ENCODE results near the gene ARNT2. TPM values are rescaled to one million over a fixed set of nuclear protein-coding genes. Genes with fewer than 3 reads are reported as not detected.
A peak's percentile ranks its signal among the peaks of the same experiment; 100 is the strongest.

ARNT2 gene
- total RNA-seq, 1 experiment from 2014 or later: 7.0 TPM

- TF ChIP-seq, protein P1, sequence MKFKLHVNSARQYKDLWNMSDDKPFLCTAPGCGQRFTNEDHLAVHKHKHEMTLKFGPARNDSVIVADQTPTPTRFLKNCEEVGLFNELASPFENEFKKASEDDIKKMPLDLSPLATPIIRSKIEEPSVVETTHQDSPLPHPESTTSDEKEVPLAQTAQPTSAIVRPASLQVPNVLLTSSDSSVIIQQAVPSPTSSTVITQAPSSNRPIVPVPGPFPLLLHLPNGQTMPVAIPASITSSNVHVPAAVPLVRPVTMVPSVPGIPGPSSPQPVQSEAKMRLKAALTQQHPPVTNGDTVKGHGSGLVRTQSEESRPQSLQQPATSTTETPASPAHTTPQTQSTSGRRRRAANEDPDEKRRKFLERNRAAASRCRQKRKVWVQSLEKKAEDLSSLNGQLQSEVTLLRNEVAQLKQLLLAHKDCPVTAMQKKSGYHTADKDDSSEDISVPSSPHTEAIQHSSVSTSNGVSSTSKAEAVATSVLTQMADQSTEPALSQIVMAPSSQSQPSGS (CRISPR knock-in tag; IDR thresholded peaks at IDR 0.05; ENCODE audit: borderline replicate concordance, low read depth): no peak
- TF ChIP-seq, protein P2, sequence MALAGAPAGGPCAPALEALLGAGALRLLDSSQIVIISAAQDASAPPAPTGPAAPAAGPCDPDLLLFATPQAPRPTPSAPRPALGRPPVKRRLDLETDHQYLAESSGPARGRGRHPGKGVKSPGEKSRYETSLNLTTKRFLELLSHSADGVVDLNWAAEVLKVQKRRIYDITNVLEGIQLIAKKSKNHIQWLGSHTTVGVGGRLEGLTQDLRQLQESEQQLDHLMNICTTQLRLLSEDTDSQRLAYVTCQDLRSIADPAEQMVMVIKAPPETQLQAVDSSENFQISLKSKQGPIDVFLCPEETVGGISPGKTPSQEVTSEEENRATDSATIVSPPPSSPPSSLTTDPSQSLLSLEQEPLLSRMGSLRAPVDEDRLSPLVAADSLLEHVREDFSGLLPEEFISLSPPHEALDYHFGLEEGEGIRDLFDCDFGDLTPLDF (CRISPR knock-in tag; IDR thresholded peaks at IDR 0.05): no peak
- TF ChIP-seq NFE2L1 (CRISPR knock-in tag; IDR thresholded peaks at IDR 0.05) (no peak), ATF1 (CRISPR knock-in tag; IDR thresholded peaks at IDR 0.05) (no peak)
- TF ChIP-seq, protein P3, sequence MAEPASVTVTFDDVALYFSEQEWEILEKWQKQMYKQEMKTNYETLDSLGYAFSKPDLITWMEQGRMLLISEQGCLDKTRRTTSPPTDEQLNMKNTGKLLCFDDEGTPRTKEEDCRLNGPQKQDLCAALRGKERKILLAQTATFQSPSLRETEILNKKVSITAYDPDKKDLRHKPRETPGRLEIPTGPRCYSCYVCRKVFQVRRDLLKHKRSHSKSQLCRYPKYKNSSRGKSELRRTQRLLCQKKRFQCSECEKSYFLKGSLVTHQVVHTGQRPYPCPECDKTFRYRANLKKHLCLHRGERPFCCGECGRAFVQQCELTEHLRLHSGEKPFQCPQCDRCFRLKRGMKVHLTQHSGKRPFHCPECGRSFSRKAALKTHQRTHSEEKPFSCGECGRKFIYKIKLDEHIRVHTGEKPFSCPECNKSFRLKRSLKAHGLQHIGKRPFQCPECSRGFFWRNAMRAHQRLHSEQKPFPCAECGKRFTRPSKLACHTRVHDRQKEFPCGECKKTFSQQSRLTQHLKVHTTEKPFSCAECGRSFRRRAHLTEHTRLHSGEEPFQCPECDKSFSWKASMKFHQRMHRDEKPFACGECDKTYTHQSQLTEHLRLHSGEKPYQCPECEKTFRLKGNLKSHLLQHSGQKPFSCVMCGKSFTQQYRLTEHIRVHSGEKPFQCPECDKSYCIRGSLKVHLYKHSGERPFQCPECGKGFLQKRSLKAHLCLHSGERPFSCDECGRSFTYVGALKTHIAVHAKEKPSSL (CRISPR knock-in tag; conservative IDR thresholded peaks at IDR 0.05): no peak
- TF ChIP-seq, protein P4, sequence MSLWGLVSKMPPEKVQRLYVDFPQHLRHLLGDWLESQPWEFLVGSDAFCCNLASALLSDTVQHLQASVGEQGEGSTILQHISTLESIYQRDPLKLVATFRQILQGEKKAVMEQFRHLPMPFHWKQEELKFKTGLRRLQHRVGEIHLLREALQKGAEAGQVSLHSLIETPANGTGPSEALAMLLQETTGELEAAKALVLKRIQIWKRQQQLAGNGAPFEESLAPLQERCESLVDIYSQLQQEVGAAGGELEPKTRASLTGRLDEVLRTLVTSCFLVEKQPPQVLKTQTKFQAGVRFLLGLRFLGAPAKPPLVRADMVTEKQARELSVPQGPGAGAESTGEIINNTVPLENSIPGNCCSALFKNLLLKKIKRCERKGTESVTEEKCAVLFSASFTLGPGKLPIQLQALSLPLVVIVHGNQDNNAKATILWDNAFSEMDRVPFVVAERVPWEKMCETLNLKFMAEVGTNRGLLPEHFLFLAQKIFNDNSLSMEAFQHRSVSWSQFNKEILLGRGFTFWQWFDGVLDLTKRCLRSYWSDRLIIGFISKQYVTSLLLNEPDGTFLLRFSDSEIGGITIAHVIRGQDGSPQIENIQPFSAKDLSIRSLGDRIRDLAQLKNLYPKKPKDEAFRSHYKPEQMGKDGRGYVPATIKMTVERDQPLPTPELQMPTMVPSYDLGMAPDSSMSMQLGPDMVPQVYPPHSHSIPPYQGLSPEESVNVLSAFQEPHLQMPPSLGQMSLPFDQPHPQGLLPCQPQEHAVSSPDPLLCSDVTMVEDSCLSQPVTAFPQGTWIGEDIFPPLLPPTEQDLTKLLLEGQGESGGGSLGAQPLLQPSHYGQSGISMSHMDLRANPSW (CRISPR knock-in tag; conservative IDR thresholded peaks at IDR 0.05; ENCODE audit: low read depth): no peak
Measured at GRCh38 chr15:80591938-80592825, 188.0 kb downstream of the ARNT2 start (continued).

GRCh38 chr15:80593486-80594030 is 189.4 kb downstream of the ARNT2 start:
- ATAC-seq (no peak), DNase-seq (ENCODE audit: low spot score) (no peak)
- Mint-ChIP-seq H3K4me1 (no peaks in the 10 kb centered on the region; the same call in 1 of the 2 replicates), H3K4me3 (no peak overlapping the region), H3K36me3 (no peaks in the 10 kb centered on the region), H3K27me3 (ENCODE audit: low read depth) (no peaks in the 10 kb centered on the region; the same call in 1 of the 2 replicates), H3K27ac (no peak overlapping the region), H3K9me3 (no peaks in the 10 kb centered on the region)
- CTCF ChIA-PET: no interaction called here
- POLR2A ChIA-PET: no interaction called here
- TF ChIP-seq ZNF232 (CRISPR knock-in tag; IDR thresholded peaks at IDR 0.05) (no peak), FOXP1 (CRISPR knock-in tag; IDR thresholded peaks at IDR 0.05; ENCODE audit: borderline replicate concordance) (no peak)

GRCh38 chr15:80594091-80594889 is 190.1 kb downstream of the ARNT2 start:
- H3K27me3 Mint-ChIP-seq (ENCODE audit: low read depth): no peaks in the 10 kb centered on the region; the same call in 1 of the 2 replicates
- ChIA-PET CTCF (interaction anchor here (0.8 kb wide), 1 partner anchor 20 kb away, joined by 3 read pairs; no protein-coding TSS in a partner anchor), POLR2A (no interaction called here)
- no peaks in the 10 kb centered on the region for H3K36me3 Mint-ChIP-seq
- no peaks in the 10 kb centered on the region for H3K9me3 Mint-ChIP-seq
- ATAC-seq (no peak), DNase-seq (ENCODE audit: low spot score) (no peak)
- no peak for TF ChIP-seq HMGXB4 (CRISPR knock-in tag; IDR thresholded peaks at IDR 0.05)
- no peak for TF ChIP-seq FOXJ3 (CRISPR knock-in tag; IDR thresholded peaks at IDR 0.05; ENCODE audit: borderline replicate concordance)
- no peak for TF ChIP-seq ZMAT4 (CRISPR knock-in tag; IDR thresholded peaks at IDR 0.05)
- no peak for TF ChIP-seq ZNF396 (CRISPR knock-in tag; IDR thresholded peaks at IDR 0.05; ENCODE audit: borderline replicate concordance)
- 0 out of 2 replicates have a peak, but pooled peaks have one; percentile 30 for TF ChIP-seq ZNF263 (CRISPR knock-in tag; IDR thresholded peaks at IDR 0.05; ENCODE audit: low read depth)
- no peak for TF ChIP-seq ZNF138 (CRISPR knock-in tag; conservative IDR thresholded peaks at IDR 0.05)
- no peak for TF ChIP-seq TCF7 (CRISPR knock-in tag; IDR thresholded peaks at IDR 0.05; ENCODE audit: low read depth)
- no peak for TF ChIP-seq GABPB1 (CRISPR knock-in tag; IDR thresholded peaks at IDR 0.05)
- no peak overlapping the region for H3K27ac Mint-ChIP-seq
- no peaks in the 10 kb centered on the region; the same call in 1 of the 2 replicates for H3K4me1 Mint-ChIP-seq
- no peak overlapping the region for H3K4me3 Mint-ChIP-seq
